IPS-18c (cell line): ENCODE measurements around the gene PTPRS.

Experiments used
- H3K4me3 ChIP-seq: 2 replicates; pipeline ENCODE4 v1.7.0; 2013; ENCODE audit warnings: low read depth, mild to moderate bottlenecking, low read length, moderate library complexity; ENCODE audit not compliant: insufficient read depth
- H3K9me3 ChIP-seq: one replicate; pipeline ENCODE4 v1.6.1; 2013; ENCODE audit warnings: mild to moderate bottlenecking, low read length, moderate library complexity; ENCODE audit not compliant: control insufficient read depth, insufficient read depth

The PTPRS gene

DNA sequence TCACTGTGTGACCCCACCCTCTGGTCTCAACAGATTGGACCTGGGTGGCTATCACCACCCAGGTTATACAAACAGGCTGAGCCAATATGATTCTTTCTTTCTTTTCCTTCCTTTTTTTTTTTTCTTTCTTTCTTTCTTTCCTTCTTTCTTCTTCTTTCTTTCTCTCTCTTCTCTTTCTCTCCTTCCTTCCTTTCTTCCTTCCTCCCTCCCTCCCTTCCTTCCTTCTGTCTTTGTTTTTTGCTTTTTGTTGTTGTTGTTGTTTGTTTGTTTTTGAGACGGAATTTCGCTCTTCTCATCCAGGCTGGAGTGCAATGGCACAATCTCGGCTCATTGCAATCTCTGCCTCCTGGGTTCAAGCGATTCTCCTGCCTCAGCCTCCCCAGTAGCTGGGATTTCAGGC is 17.0 kb upstream of the PTPRS start:
- Histone ChIP-seq H3K4me3 (no peak overlapping the region), H3K9me3 (no peaks in the 10 kb centered on the region)

GRCh38 chr19:5356918-5357317 is 16.3 kb upstream of the PTPRS start:
- no peak overlapping the region for H3K4me3 ChIP-seq
- H3K9me3 ChIP-seq = no peaks in the 10 kb centered on the region

DNA sequence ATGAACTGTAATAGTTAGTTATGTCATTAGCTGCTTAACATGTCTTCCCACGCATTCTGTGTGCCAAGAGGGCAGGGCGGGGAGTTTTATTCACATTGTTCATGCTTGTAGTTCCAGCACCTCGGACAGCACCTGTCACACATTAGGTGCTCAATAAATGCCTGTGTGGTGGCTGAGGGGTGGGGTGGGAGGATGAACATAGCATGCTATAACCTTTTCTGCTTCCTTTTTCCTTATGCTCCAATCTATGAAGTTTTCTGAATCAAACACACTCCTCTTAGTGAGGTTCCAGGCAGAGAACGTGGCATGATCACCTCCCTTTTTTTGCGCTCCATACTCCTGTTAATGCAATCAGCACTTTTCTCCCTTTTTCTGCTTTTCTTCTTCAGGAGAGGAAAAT is 15.8 kb upstream of the PTPRS start:
- no peak overlapping the region for H3K4me3 ChIP-seq
- H3K9me3 ChIP-seq = no peaks in the 10 kb centered on the region

DNA sequence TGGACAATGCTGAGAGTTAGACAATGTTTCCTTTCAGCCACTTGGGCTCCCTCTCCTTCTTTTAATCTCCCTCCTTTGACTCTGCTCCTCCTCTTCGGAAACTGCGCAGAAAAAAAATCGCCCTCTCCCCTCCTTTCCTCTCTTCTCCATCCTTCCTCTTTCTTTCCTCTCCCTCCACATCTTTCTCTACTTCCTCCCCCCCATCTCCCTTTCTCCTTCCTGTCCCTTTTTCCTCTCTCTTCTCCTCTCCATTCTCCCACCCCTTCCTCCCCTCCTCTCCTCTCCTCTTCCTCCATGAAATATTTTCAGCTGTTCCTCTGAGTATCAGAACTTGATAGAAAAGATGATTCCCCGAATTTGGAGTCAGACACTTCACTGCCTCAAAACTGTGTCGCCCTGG is 15.1 kb upstream of the PTPRS start:
- Histone ChIP-seq H3K4me3 (no peak overlapping the region), H3K9me3 (no peaks in the 10 kb centered on the region)

DNA sequence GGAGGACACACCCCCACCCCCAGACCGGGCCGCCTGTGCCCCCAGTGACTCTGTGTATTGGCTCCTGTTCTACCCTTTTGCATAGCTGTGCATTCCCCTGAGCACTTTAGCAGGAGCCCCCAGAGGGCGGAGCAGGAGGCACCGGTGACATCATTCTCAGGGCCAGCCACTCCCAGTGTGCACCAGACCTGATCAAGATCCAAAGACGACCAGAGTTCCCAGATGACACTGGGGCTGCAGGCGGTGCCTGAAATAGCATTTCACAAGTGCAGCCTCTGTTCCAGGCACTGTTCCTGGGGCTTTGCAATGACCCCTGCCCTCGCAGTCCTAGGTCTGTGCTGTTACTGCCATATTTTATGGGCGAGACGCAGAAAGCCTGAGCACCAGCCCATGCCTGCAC is 14.5 kb upstream of the PTPRS start:
- H3K9me3 ChIP-seq = no peaks in the 10 kb centered on the region
- no peak overlapping the region for H3K4me3 ChIP-seq

- Histone ChIP-seq H3K4me3 (no peak overlapping the region), H3K9me3 (no peaks in the 10 kb centered on the region)
These were observed 13.8 kb upstream of the PTPRS start for GRCh38 chr19:5354403-5354802.

DNA sequence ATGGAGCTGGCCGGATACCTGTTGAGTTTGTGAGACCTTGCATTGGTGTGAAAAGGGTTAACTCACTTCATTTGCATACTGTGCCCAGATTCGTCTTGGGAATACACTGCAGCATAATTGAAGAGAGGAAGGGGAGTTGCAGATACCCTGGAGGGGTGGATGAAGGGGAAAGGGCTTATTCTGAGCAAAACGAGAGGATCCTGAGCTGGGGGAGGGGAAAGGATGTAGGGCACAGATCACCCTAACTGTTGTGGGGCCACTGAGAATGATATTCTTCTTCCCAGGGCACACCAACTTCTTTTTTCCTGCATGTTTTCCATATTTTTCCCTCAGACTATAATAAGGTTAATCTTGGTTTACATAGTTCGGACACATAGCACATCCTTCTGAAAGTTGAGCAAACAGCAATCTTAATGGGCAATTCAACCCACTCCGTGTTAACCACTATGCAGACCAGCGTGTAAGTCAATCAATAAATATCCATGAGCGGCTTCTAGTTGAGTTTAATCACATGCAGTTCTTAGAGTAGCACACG is 11.7 kb upstream of the PTPRS start:
- Histone ChIP-seq H3K9me3 (no peaks in the 10 kb centered on the region), H3K4me3 (no peak overlapping the region)

DNA sequence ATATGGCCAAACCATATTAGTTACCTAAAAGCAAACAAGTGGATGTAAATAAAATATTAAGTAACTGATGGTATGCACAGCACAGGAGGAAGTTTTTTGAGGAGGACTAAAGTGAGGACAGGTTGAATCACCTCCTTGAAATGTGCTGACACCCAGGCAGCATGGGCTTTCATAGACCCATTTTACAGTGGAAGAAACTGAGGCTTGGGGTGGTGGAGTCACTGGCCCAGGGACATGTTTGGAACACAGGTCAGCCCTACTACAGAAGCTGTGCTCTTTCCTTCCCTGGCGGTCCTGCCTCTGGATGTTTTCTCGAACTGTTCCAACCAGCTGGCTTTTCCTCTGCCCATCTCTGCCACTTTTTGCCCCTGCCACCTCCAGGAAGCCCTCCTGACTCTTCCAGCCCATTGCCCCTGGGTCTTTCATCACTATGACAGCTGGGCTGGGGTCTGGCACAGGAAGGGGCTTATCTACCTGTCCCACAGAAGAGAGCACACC is 11.2 kb upstream of the PTPRS start:
- Histone ChIP-seq H3K9me3 (no peaks in the 10 kb centered on the region), H3K4me3 (no peak overlapping the region; the same call in 1 of the 2 replicates)

DNA sequence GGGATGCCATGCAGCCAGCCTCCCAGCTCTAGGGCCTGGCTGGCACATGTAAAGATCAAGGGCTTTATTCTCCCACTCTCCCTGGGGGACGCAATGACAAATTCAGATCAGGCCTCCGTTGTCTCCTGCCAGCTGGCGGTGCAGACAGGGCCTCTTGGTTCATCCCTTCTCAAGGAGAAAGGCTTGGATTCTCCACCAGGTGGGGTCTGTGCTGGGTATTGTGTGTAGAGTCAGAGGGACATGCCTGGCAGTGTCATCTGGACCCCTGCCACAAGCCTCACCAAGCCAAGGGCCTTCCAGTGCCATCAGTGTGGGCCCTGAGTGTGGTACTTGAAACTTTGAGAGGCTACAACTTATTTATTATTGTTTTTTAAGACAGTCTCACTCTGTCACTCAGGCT is 8.4 kb upstream of the PTPRS start:
- Histone ChIP-seq H3K9me3 (no peaks in the 10 kb centered on the region), H3K4me3 (no peak overlapping the region)

DNA sequence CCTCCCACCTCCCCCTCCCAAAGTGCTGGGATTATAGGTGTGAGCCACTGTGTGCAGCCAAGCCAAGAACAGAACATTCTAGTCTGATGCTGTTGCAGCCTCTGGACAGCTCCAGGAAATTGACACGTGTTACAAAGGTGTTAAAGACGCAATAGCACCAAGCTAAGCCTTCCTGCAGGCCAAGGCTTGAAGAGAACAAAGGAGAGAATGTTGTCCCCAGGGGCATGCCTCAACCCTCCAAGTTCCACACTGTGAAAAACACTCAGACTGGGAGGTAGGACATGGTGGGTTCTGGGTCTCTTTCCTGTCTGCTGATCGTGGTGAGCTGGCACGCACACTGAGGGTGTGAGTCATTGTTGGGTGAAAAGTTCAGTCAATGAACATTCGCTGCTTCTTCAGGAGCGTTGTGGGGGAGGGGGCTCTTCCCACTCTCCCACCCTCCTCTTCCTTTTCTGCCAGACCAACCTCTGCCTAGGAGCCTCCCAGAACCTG is 5.3 kb upstream of the PTPRS start:
- Histone ChIP-seq H3K9me3 (no peaks in the 10 kb centered on the region), H3K4me3 (no peak overlapping the region)

- Histone ChIP-seq H3K4me3 (no peak overlapping the region), H3K9me3 (peaks cover 2% of the 10 kb centered on the region)
These were observed 3.2 kb upstream of the PTPRS start for GRCh38 chr19:5343848-5344247.

DNA sequence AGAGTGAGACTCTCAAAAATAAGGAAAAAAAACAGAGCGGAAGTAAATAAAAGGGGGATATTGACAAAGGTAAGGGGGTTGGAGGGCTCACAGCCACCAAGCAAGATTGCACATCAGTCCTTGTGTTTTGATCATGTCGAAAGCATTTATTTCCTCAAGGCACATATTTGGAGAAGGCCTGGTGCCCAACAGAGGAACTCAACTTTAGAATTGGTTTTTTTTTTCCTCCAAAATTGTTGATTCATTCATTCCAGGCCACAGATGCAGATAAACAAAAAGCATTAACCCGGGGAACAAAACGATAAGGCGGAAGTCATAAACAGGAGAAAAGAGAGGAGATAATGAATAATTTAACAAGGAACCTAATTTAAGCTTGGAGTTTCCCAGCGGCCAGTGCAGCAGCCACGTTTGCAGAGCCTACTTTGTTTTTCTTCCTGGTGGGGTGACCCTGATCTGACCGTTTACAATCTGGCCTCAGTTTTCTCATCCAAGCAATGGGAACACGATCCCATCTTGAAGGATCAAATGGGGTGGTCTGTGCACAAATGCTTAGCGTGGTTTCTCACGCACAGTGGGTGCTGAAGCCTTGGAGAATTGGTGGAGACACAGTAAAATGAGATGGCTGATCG is 2.1 kb upstream of the PTPRS start:
- H3K9me3 ChIP-seq = peaks cover 2% of the 10 kb centered on the region
- no peak overlapping the region for H3K4me3 ChIP-seq

GRCh38 chr19:5341981-5342380 is 1.4 kb upstream of the PTPRS start:
- peaks cover 2% of the 10 kb centered on the region for H3K9me3 ChIP-seq
- no peak overlapping the region for H3K4me3 ChIP-seq

- Histone ChIP-seq H3K4me3 (no peak overlapping the region), H3K9me3 (peaks cover 2% of the 10 kb centered on the region)
These were observed 822 bp upstream of the PTPRS start for GRCh38 chr19:5341448-5341820.

DNA sequence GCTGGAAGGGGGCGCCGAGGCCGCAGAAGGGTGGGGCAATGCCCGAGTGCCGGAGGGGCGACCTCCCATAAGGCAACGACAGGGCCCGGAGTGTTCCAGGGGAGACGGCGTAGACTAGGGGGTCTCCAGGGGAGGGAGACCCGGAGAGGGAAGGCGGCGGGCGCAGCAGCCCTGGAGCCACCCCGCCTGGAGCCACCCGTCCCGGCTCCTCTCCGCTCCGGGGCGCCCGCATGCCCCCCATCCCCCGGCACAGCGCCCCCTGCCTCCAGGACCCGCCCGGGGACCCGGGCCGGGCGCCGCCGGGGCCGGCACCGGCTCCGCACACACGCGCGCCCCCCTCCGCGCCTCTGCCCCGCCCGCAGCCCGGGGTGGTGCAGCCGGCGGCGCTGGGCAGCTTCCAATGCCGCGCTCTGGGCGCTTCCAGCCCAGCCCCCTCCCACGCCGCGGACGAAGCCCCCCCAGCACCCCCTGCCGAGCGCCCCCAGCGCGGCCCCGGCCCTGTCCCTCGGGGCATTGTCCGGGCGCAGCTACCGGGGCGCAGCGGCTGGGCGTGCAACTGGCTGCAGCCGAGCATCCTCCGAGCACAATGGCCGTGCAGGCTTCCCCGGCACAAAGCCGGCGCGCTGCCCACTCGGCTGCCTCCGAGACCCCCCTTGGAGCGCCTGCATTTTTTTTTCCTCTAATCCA is 519 bp downstream of the PTPRS start:
- Histone ChIP-seq H3K4me3 (peak overlapping the region; percentile 83), H3K9me3 (peaks cover 2% of the 10 kb centered on the region)

- Histone ChIP-seq H3K4me3 (peak overlapping the region; percentile 83), H3K9me3 (peaks cover 2% of the 10 kb centered on the region)
These were observed 1.2 kb downstream of the PTPRS start for GRCh38 chr19:5339198-5339949.

DNA sequence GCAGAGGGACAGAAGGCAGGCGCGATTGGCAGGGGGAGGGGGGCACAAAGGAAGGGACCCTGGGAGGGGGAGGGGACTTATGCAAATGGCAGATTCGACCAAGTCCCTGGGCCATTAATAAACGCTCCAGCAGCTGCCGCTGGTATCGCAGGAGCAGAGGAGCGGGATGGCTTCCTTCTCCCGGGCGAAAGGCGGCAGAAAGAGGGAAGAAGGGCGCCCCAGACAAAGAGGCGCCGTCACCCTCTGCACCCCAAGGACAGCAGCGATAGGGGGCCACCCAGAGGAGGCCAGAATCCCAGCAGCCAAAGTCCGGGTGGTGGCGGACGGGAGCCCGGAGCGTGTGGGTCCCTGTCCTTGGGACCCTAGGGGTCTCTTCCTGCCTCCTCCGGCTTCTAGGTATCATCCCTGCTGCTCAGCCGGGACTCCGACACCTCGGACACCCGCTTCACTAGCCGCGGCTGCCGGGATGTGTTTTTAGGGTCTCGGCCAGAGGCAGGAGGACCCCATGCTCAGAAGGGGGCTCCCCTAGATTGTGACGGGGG is 1.9 kb downstream of the PTPRS start:
- H3K4me3 ChIP-seq = peak overlapping the region; percentile 83
- H3K9me3 ChIP-seq = peaks cover 2% of the 10 kb centered on the region
